ENCODE results near the gene BICRA. TPM values are rescaled to one million over a fixed set of nuclear protein-coding genes. Genes with fewer than 3 reads are reported as not detected.
A peak's percentile ranks its signal among the peaks of the same experiment; 100 is the strongest.

The BICRA gene
- total RNA-seq, 1 donor = 8.5 TPM

GRCh38 chr19:47730521-47730889, 121.6 kb downstream of the BICRA start:
- no peak for TF ChIP-seq CTCF (IDR thresholded peaks at IDR 0.05; ENCODE audit: insufficient read depth, low read length)
- no peak for DNase-seq (ENCODE audit: low read depth)
- H3K4me3 ChIP-seq (ENCODE audit: low read depth, low read length) = no peak overlapping the region

- no peak for TF ChIP-seq CTCF (IDR thresholded peaks at IDR 0.05; ENCODE audit: insufficient read depth, low read length)
- H3K4me3 ChIP-seq (ENCODE audit: low read depth, low read length) = no peak overlapping the region
- no peak for DNase-seq (ENCODE audit: low read depth)
Observed at GRCh38 chr19:47730910-47731309, 122.0 kb downstream of the BICRA start.

GRCh38 chr19:47735131-47735530, 126.2 kb downstream of the BICRA start:
- DNase-seq (ENCODE audit: low read depth) = no peak

GRCh38 chr19:47740866-47741519, 132.1 kb downstream of the BICRA start:
- no peak for TF ChIP-seq CTCF (IDR thresholded peaks at IDR 0.05; ENCODE audit: insufficient read depth, low read length)
- no peak overlapping the region for H3K4me3 ChIP-seq (ENCODE audit: low read depth, low read length)
- DNase-seq (ENCODE audit: low read depth) = no peak

More at GRCh38 chr19:47735131-47735530, 126.2 kb downstream of the BICRA start:
- no peak for TF ChIP-seq CTCF (IDR thresholded peaks at IDR 0.05; ENCODE audit: insufficient read depth, low read length)
- H3K4me3 ChIP-seq (ENCODE audit: low read depth, low read length) = no peak overlapping the region

- no peak overlapping the region for H3K4me3 ChIP-seq (ENCODE audit: low read depth, low read length)
- TF ChIP-seq CTCF (IDR thresholded peaks at IDR 0.05; ENCODE audit: insufficient read depth, low read length) = no peak
- DNase-seq (ENCODE audit: low read depth) = no peak
Observed at GRCh38 chr19:47741544-47742140, 132.7 kb downstream of the BICRA start.

GRCh38 chr19:47742634-47743033, 133.7 kb downstream of the BICRA start:
- peak overlapping the region; percentile 28 for H3K4me3 ChIP-seq (ENCODE audit: low read depth, low read length)
- no peak for DNase-seq (ENCODE audit: low read depth)

More at GRCh38 chr19:47742634-47743033, 133.7 kb downstream of the BICRA start:
- TF ChIP-seq CTCF (IDR thresholded peaks at IDR 0.05; ENCODE audit: insufficient read depth, low read length) = no peak
